Brain pericyte (primary cell): Measurements from ENCODE around the gene AP1G2.

Experiments
- DNase-seq: peaks from one replicate; pipeline ENCODE4 v3.0.0-alpha.2; 2012; ENCODE audit warnings: low read depth, low spot score

The AP1G2 gene

DNA sequence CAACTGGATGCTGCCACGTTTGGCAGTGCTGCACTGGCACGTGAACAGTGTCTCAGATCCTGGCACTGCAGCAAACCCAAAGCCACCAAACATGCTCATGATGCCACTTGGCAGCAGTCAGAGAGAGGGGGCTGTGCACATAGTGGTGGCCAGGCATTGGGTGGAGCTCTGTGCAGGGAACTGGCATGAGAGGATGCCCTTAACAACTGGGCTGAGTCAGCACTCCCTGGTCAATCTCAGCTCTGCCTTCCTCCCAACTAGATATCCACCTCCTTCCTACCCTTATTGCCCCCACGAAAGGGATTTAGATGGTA is 53.0 kb downstream of the AP1G2 start:
- DNase-seq = no peak

DNA sequence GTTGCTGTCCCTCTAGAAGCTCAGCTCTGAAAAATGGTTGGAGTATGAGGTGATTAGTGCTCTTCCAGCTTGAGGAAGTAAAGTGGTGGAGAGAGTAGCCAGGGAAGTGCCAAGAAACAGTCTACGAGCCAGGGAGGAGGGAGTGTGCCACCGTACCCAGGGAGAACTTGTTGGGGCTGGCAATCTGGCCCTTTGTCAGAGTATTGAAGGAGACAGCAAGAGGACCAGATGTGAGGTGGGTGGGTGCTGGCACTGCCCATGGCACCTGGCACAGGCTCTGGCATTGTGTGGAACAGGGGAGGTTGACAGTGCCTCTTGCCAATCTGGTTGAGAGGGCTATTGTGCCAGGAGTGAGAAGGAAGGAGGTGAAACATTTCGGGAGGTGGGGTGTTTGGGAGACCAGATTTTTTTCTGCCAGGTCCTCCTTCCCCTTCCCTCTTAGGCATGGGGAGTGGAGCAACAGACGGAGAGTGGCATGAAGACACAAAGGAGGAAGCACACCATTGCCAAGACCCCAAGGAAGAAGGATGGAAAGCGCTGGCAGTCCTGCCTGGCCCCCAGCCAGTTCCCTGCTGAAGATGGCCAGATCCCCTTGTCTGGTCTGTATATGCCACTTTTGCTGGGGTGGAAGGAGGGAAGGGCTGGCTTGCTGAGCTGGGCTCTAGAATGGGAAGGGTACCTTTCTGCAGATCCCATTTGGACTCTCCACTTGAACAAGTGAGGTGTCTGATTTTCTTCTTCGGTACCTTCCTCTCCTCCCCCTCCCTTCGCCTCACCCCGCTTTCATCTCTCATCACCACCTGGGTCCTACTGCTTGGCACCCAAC is 53.6 kb downstream of the AP1G2 start:
- no peak for DNase-seq

DNA sequence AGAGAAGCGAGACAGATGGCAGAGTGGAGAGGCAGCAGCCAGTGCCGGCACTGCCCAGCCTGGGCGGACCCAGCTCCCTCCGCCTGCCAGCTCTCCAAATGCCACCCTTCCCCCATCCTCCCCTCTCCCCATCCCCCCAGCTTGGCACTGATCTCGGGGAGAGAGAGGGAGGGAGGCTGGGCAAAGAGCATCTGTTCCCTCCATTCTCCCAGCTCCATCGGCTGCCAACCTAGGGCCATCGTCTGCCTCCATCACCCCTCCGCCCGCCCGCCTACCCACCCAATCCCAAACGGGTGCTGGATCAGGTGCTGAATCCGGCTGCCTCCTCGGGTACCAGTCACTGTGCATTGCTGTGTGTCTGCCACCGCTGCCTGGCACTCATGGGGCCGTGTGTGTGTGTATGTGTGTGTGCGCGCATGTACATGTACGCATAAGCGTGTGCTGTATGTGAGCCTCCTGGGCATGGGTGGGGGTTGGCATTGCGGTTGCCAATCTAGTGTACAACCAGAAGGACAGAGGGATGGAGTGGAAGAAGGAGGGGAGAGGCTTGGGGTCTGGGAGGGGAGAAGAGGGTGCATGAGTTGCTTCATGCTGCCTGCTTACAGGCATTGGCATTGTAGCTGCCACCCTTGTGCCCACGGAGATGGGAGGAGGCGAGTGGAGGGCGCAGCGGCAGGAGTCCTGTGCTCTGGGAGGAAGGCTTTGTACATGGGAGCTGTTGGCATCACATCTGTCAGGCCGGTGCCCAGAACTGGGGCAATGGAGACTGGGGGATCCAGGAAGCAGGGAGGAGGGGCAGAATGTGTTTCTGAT is 54.4 kb downstream of the AP1G2 start:
- DNase-seq = no peak

DNA sequence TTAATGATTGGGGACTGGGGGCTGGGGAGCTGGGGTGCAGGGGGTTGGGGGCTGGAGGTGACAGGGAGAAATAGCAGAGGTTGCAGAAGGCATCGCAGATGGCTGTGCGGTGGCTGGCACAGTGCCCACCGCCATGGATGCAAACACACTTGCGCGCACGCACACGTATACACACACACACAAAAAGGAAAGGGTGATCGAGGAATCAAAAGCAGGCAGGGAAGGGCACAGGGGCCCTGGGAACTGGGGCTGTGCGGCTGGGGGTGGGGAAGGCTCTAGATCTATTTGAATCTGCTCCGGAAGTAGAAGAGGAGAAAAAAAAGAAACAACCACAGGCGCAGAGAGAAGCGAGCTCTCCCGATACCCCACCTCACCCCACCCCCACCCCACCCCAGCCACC is 55.4 kb downstream of the AP1G2 start:
- no peak for DNase-seq
